ENCODE results near the gene UNC5B. TPM values are rescaled to one million over a fixed set of nuclear protein-coding genes. Genes with fewer than 3 reads are reported as not detected.
"Not testable (repeated sequence)": the region's sequence is repeated elsewhere in the genome, so short reads cannot be mapped to it uniquely, and the experiment has no call there.

The UNC5B gene
- total RNA-seq, 4 donors from 2014 or later, result 4.2 to 17.6 (median 8.0) TPM

- intact Hi-C loops (cut with DNase I; ENCODE audit: low total_unique reads), result loop anchor here (5.0 kb wide), 1 partner anchor 378 kb away; no protein-coding TSS in a partner anchor
- no peak for DNase-seq (ENCODE audit: low spot score in 2 of 2)
- no peak overlapping the region for H3K4me3 ChIP-seq (ENCODE audit: low read depth, poor library complexity, severe bottlenecking)
- WGBS, 2 donors, result 85 to 94% methylated on average over 4 of the region's 4 CpGs
- TF ChIP-seq POLR2A (IDR thresholded peaks at IDR 0.05), result no peak
- TF ChIP-seq, protein P1, sequence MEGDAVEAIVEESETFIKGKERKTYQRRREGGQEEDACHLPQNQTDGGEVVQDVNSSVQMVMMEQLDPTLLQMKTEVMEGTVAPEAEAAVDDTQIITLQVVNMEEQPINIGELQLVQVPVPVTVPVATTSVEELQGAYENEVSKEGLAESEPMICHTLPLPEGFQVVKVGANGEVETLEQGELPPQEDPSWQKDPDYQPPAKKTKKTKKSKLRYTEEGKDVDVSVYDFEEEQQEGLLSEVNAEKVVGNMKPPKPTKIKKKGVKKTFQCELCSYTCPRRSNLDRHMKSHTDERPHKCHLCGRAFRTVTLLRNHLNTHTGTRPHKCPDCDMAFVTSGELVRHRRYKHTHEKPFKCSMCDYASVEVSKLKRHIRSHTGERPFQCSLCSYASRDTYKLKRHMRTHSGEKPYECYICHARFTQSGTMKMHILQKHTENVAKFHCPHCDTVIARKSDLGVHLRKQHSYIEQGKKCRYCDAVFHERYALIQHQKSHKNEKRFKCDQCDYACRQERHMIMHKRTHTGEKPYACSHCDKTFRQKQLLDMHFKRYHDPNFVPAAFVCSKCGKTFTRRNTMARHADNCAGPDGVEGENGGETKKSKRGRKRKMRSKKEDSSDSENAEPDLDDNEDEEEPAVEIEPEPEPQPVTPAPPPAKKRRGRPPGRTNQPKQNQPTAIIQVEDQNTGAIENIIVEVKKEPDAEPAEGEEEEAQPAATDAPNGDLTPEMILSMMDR (IDR thresholded peaks at IDR 0.05), result no peak
These were observed 82.5 kb downstream of the UNC5B start for GRCh38 chr10:71294856-71295255.

DNA sequence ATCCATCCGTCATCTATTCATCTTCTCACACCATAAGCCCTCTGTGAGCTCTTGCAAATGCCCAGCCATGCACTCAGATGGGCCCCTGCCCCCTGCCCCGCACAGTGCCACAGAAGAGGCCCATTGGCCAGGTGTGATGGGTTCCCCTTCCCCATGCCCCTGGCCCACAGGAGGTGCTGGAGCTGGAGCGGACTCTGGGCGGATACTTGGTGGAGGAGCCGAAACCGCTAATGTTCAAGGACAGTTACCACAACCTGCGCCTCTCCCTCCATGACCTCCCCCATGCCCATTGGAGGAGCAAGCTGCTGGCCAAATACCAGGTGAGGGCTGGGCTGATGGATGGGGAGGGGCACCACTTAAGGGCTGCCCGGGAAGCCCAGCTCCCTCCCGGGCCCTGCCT lies 83.3 kb downstream of the UNC5B start:
- WGBS, 2 donors, result 86% methylated on average over 9 of the region's 9 CpGs
- H3K4me3 ChIP-seq (ENCODE audit: low read depth, poor library complexity, severe bottlenecking), result no peak overlapping the region
- intact Hi-C loops (cut with DNase I; ENCODE audit: low total_unique reads), result no loop called here
- DNase-seq (ENCODE audit: low spot score in 2 of 2), result no peak
- TF ChIP-seq, protein P1 (IDR thresholded peaks at IDR 0.05), result no peak
- no peak for TF ChIP-seq POLR2A (IDR thresholded peaks at IDR 0.05)

GRCh38 chr10:71296086-71296485 lies 83.7 kb downstream of the UNC5B start:
- intact Hi-C loops (cut with DNase I; ENCODE audit: low total_unique reads), result no loop called here
- no peak overlapping the region for H3K4me3 ChIP-seq (ENCODE audit: low read depth, poor library complexity, severe bottlenecking)
- TF ChIP-seq, protein P1 (IDR thresholded peaks at IDR 0.05), result no peak
- no peak for TF ChIP-seq POLR2A (IDR thresholded peaks at IDR 0.05)
- no peak for DNase-seq (ENCODE audit: low spot score in 2 of 2)
- 42% methylated on average over 5 of the region's 5 CpGs for WGBS, 2 donors

GRCh38 chr10:71296811-71297210 lies 84.4 kb downstream of the UNC5B start:
- intact Hi-C loops (cut with DNase I; ENCODE audit: low total_unique reads), result not testable (repeated sequence)
- 57 to 85% methylated on average over 12 to 13 of the region's 13 CpGs for WGBS, 2 donors

GRCh38 chr10:71297343-71297742 lies 85.0 kb downstream of the UNC5B start:
- H3K4me3 ChIP-seq (ENCODE audit: low read depth, poor library complexity, severe bottlenecking), result no peak overlapping the region
- no peak for TF ChIP-seq POLR2A (IDR thresholded peaks at IDR 0.05)
- intact Hi-C loops (cut with DNase I; ENCODE audit: low total_unique reads), result no loop called here
- no peak for DNase-seq (ENCODE audit: low spot score in 2 of 2)
- 54 to 72% methylated on average over 3 of the region's 3 CpGs for WGBS, 2 donors

More at GRCh38 chr10:71296811-71297210, 84.4 kb downstream of the UNC5B start:
- not testable (repeated sequence) for DNase-seq (ENCODE audit: low spot score in 2 of 2); H3K4me3 ChIP-seq (ENCODE audit: low read depth, poor library complexity, severe bottlenecking)

DNA sequence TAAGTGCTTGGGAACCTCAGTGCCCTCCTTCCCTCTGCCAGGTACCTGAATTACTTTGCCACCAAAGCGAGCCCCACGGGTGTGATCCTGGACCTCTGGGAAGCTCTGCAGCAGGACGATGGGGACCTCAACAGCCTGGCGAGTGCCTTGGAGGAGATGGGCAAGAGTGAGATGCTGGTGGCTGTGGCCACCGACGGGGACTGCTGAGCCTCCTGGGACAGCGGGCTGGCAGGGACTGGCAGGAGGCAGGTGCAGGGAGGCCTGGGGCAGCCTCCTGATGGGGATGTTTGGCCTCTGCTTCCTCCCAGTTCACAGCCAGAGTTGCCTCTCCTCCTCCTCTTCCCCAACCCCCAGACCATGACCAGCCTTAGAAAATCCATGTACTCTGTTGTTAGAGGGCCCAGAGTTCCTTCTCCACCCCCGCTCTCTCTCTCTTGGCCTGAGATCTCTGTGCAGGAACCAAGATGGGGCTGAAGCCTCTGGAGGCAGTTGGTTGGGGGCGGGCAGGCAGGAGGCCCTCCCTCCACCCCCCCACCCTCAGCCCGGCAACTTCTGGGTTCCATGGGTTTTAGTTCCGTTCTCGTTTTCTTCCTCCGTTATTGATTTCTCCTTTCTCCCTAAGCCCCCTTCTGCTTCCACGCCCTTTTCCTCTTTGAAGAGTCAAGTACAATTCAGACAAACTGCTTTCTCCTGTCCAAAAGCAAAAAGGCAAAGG lies 86.9 kb downstream of the UNC5B start:
- TF ChIP-seq, protein P1 (IDR thresholded peaks at IDR 0.05), result no peak
- TF ChIP-seq POLR2A (IDR thresholded peaks at IDR 0.05), result no peak
- 87% methylated on average over 14 of the region's 14 CpGs for WGBS, 2 donors
- no peak for DNase-seq (ENCODE audit: low spot score in 2 of 2)

More for the DNA sequence above, 86.9 kb downstream of the UNC5B start:
- H3K4me3 ChIP-seq (ENCODE audit: low read depth, poor library complexity, severe bottlenecking), result no peak overlapping the region
- intact Hi-C loops (cut with DNase I; ENCODE audit: low total_unique reads), result no loop called here
